ENCODE results near the gene HTR1D.

GRCh38 chr1:23208527-23208926, 8.8 kb downstream of the HTR1D start:
- no peak for TF ChIP-seq CTCF (IDR thresholded peaks at IDR 0.05; ENCODE audit: poor library complexity, severe bottlenecking)
- no peak for TF ChIP-seq EZH2 (IDR thresholded peaks at IDR 0.05; ENCODE audit: borderline replicate concordance, insufficient read depth, low read length, poor library complexity, severe bottlenecking)
